H1 (cell line): ENCODE measurements around the gene CD164. TPM values are rescaled to one million over a fixed set of nuclear protein-coding genes. Genes with fewer than 3 reads are reported as not detected.

Experiments used
- CTCF ChIA-PET: fragments of 300-600 bp; sonication (Branson Sonifier 250); formaldehyde crosslinking; loops from one replicate; lab custom pipeline; 2021; ENCODE audit not compliant: partially characterized antibody; lab: Charles Lee
- POLR2A ChIA-PET: fragments of 300-600 bp; sonication (Branson Sonifier 250); formaldehyde crosslinking; loops from one replicate; lab custom pipeline; 2021; ENCODE audit warnings: inconsistent platforms; ENCODE audit not compliant: partially characterized antibody; lab: Charles Lee
- DNase-seq, 2 experiments: peaks; one replicate each; pipeline versions ENCODE4 v3.0.0 to v3.0.0-alpha.2; 2010 to 2022; ENCODE audit warnings: low spot score in 2 of 2, low read depth in 1 of 2, mixed read lengths in 1 of 2
- FAIRE-seq: peaks from 2 replicates; lab custom pipeline; 2011; peaks lifted over from hg19 to GRCh38; lab: Jason Lieb, UNC
- H2AFZ ChIP-seq: 2 replicates; pipeline ENCODE4 v1.8.1; 2012; ENCODE audit warnings: low read length, inconsistent platforms
- H2AK5ac ChIP-seq: 2 replicates; pipeline ENCODE4 v1.6.1; 2013; ENCODE audit warnings: low read depth, low read length
- H2BK120ac ChIP-seq: replicated peaks from 2 replicates; pipeline ENCODE3; 2013; ENCODE audit warnings: low read depth, low read length, inconsistent platforms
- H2BK12ac ChIP-seq: 2 replicates; pipeline ENCODE4 v1.6.1; 2013; ENCODE audit warnings: low read depth, low read length
- H2BK15ac ChIP-seq: 2 replicates; pipeline ENCODE4 v1.6.1; 2013; ENCODE audit warnings: low read length
- H2BK20ac ChIP-seq: 2 replicates; pipeline ENCODE4 v1.6.1; 2013; ENCODE audit warnings: low read length
- H2BK5ac ChIP-seq: 2 replicates; pipeline ENCODE4 v1.6.1; 2013; ENCODE audit warnings: low read depth, low read length
- H3K14ac ChIP-seq: 2 replicates; pipeline ENCODE4 v1.6.1; 2013; ENCODE audit warnings: inconsistent platforms; ENCODE audit not compliant: insufficient read length
- H3K18ac ChIP-seq: 2 replicates; pipeline ENCODE4 v1.6.1; 2013; ENCODE audit warnings: low read length; ENCODE audit errors: extremely low read depth
- H3K23ac ChIP-seq: 2 replicates; pipeline ENCODE4 v1.6.1; 2013; ENCODE audit warnings: inconsistent platforms; ENCODE audit not compliant: insufficient read length
- H3K23me2 ChIP-seq: 2 replicates; pipeline ENCODE4 v1.6.1; 2013; ENCODE audit warnings: low read depth, low read length
- H3K27ac ChIP-seq: 2 replicates; pipeline ENCODE4 v1.6.1; 2011; ENCODE audit warnings: low read depth, low read length, inconsistent platforms
- H3K27me3 ChIP-seq, 4 experiments: replicated peaks in 1 of 4; 1 replicate in 1 of 4; 2 replicates in 3 of 4; pipeline versions ENCODE4 v1.6.1 to v1.8.1; 2011 to 2013; ENCODE audit warnings: low read length in 3 of 4, mild to moderate bottlenecking in 3 of 4, inconsistent platforms in 2 of 4, mixed read lengths in 2 of 4, moderate library complexity in 1 of 4; ENCODE audit not compliant: control insufficient read depth in 3 of 4, insufficient read depth in 3 of 4; ENCODE audit errors: extremely low read depth in 1 of 4
- H3K36me3 ChIP-seq, 4 experiments: 2 replicates each; pipeline versions ENCODE4 v1.6.1 to v1.8.1; 2011 to 2013; ENCODE audit warnings: mild to moderate bottlenecking in 4 of 4, low read length in 3 of 4, moderate library complexity in 2 of 4, control low read depth in 1 of 4, inconsistent platforms in 1 of 4; ENCODE audit not compliant: insufficient read depth in 4 of 4, control insufficient read depth in 2 of 4
- H3K4ac ChIP-seq: replicated peaks from 2 replicates; pipeline ENCODE3; 2013; ENCODE audit warnings: low read length, low read depth, mixed read lengths, inconsistent platforms; ENCODE audit not compliant: insufficient read length
- H3K4me1 ChIP-seq, 4 experiments: replicated peaks in 1 of 4; 1 replicate in 1 of 4; 2 replicates in 3 of 4; pipeline versions ENCODE4 v1.6.1 to v1.8.1; 2011 to 2013; ENCODE audit warnings: low read length in 3 of 4, inconsistent platforms in 2 of 4, mixed read lengths in 1 of 4; ENCODE audit not compliant: insufficient read depth in 4 of 4, control insufficient read depth in 3 of 4
- H3K4me2 ChIP-seq, 2 experiments: 2 replicates each; pipeline versions ENCODE4 v1.6.1 to v1.8.1; 2011 to 2013; ENCODE audit warnings: low read depth in 2 of 2, low read length in 2 of 2, control low read depth in 1 of 2, inconsistent platforms in 1 of 2, mild to moderate bottlenecking in 1 of 2; ENCODE audit not compliant: insufficient read depth in 1 of 2
- H3K4me3 ChIP-seq, 4 experiments: fragments of 200-600, 300-600 bp in 1 of 4; sonication (generic), shearing (Covaris generic), sonication (Bioruptor Twin) in 1 of 4; 2 replicates each; pipeline versions ENCODE4 v1.5.1 to v1.8.1; 2011 to 2016; ENCODE audit warnings: low read length in 4 of 4, low read depth in 3 of 4, control low read depth in 2 of 4, inconsistent platforms in 2 of 4, mild to moderate bottlenecking in 2 of 4, mixed read lengths in 1 of 4, moderate library complexity in 1 of 4; ENCODE audit not compliant: insufficient read depth in 2 of 4; ENCODE audit errors: extremely low read depth in 1 of 4
- H3K56ac ChIP-seq: replicated peaks from 2 replicates; pipeline ENCODE3; 2013; ENCODE audit warnings: low read depth, mild to moderate bottlenecking, mixed read lengths, low read length, inconsistent platforms; ENCODE audit not compliant: insufficient read length
- H3K79me1 ChIP-seq: 2 replicates; pipeline ENCODE4 v1.6.1; 2013; ENCODE audit warnings: low read depth, low read length, control low read depth
- H3K79me2 ChIP-seq, 2 experiments: 2 replicates each; pipeline versions ENCODE4 v1.6.1 to v1.8.1; 2012 to 2013; ENCODE audit warnings: low read length in 2 of 2, mild to moderate bottlenecking in 2 of 2, inconsistent platforms in 1 of 2; ENCODE audit not compliant: insufficient read depth in 2 of 2, control insufficient read depth in 1 of 2
- H3K9ac ChIP-seq, 4 experiments: replicated peaks in 1 of 4; 1 replicate in 1 of 4; 2 replicates in 3 of 4; pipeline versions ENCODE4 v1.6.1 to v1.8.1; 2011 to 2013; ENCODE audit warnings: low read depth in 3 of 4, low read length in 3 of 4, control low read depth in 2 of 4, mild to moderate bottlenecking in 2 of 4, moderate library complexity in 2 of 4, inconsistent platforms in 1 of 4; ENCODE audit errors: extremely low read depth in 1 of 4
- H3K9me3 ChIP-seq, 2 experiments: 2 replicates each; pipeline versions ENCODE4 v1.6.1 to v1.8.1; 2012 to 2013; ENCODE audit warnings: mild to moderate bottlenecking in 2 of 2, moderate library complexity in 2 of 2, control low read depth in 1 of 2, inconsistent platforms in 1 of 2, low read depth in 1 of 2, low read length in 1 of 2, mixed read lengths in 1 of 2; ENCODE audit not compliant: insufficient read depth in 2 of 2
- H4K20me1 ChIP-seq, 2 experiments: replicated peaks in 1 of 2; 2 replicates each; pipeline versions ENCODE3 to v1.8.1; 2011 to 2013; ENCODE audit warnings: inconsistent platforms in 2 of 2, low read length in 2 of 2, mild to moderate bottlenecking in 1 of 2; ENCODE audit not compliant: insufficient read depth in 2 of 2, control insufficient read depth in 1 of 2
- H4K5ac ChIP-seq: 2 replicates; pipeline ENCODE4 v1.6.1; 2013; ENCODE audit warnings: low read length, low read depth, mixed read lengths, inconsistent platforms; ENCODE audit not compliant: insufficient read length
- H4K8ac ChIP-seq: 2 replicates; pipeline ENCODE4 v1.8.0; 2013; ENCODE audit warnings: mild to moderate bottlenecking, moderate library complexity, low read length, inconsistent platforms; ENCODE audit not compliant: insufficient read depth; ENCODE audit errors: extremely low read depth
- H4K91ac ChIP-seq: replicated peaks from 2 replicates; pipeline ENCODE3; 2013; ENCODE audit warnings: low read length, mixed read lengths, inconsistent platforms; ENCODE audit not compliant: insufficient read length
- CBX5 ChIP-seq: fragments of 300-800, 300-1000 bp; sonication (generic); IDR thresholded peaks from 2 replicates; pipeline ENCODE4 v1.7.1; 2016; ENCODE audit warnings: antibody characterized with exemption, low read length, low read depth
- CBX8 ChIP-seq: fragments of 300-800, 300-1000 bp; sonication (generic); IDR thresholded peaks from 2 replicates; pipeline ENCODE4 v1.7.1; 2016; ENCODE audit warnings: low read depth, low read length, borderline replicate concordance
- HDAC6 ChIP-seq: IDR thresholded peaks from one replicate; pipeline ENCODE4 v1.7.1; 2012; ENCODE audit warnings: low read depth, mild to moderate bottlenecking, inconsistent platforms, low read length, moderate library complexity
- KDM1A ChIP-seq: fragments of 200-600, 300-600 bp; sonication (generic); IDR thresholded peaks from 2 replicates; pipeline ENCODE4 v1.7.1; 2016; ENCODE audit warnings: mild to moderate bottlenecking, low read length, borderline replicate concordance
- RFX5 ChIP-seq: IDR thresholded peaks from 2 replicates; pipeline ENCODE4 v1.6.1; 2011; ENCODE audit warnings: low read depth, low read length, improper control_type of control experiment, borderline replicate concordance
- RXRA ChIP-seq: IDR thresholded peaks from 2 replicates; pipeline ENCODE4 v1.6.1; 2011; ENCODE audit warnings: low read depth, mild to moderate bottlenecking, low read length, moderate library complexity; ENCODE audit not compliant: insufficient read depth
- TBP ChIP-seq: IDR thresholded peaks from 2 replicates; pipeline ENCODE4 v1.6.1; 2011; ENCODE audit warnings: low read depth, low read length, improper control_type of control experiment
- TCF12 ChIP-seq: IDR thresholded peaks from 2 replicates; pipeline ENCODE4 v1.6.1; 2011; ENCODE audit warnings: low read depth, mild to moderate bottlenecking, low read length
- ZNF274 ChIP-seq: IDR thresholded peaks from 2 replicates; pipeline ENCODE4 v1.7.0; 2012; ENCODE audit warnings: low read length, borderline replicate concordance; ENCODE audit errors: extremely low read depth
- WGBS, 2 experiments: shearing (Covaris generic) in 1 of 2; methylation state at CpG; one replicate each; pipeline versions ENCODE4 v1.1.6 to v1.1.7; 2013 to 2015; ENCODE audit warnings: low lambda C conversion rate in 2 of 2, mixed read lengths in 2 of 2, inconsistent platforms in 1 of 2, low coverage in 1 of 2, missing lambda C conversion rate in 1 of 2; ENCODE audit not compliant: insufficient replicate concordance in 2 of 2, insufficient coverage in 1 of 2, insufficient read length in 1 of 2; ENCODE audit errors: extremely low coverage in 1 of 2, missing lambda C conversion rate in 1 of 2; 5-methylcytosine and 5-hydroxymethylcytosine counted together
- polyA plus RNA-seq, 7 experiments: library from polyadenylated mRNA; depleted of rRNA in 3 of 7; stranded (reverse) in 5 of 7; unstranded in 2 of 7; fragments of >200 nt in 5 of 7; fragments of 200-250 nt in 2 of 7; gene quantifications; 1 replicate in 5 of 7; 2 replicates in 1 of 7; 4 replicates in 1 of 7; pipeline versions ENCODE4 v1.2.1 to v1.2.3, GENCODE V29; 2011 to 2013; ENCODE audit warnings: missing spikeins in 2 of 7, mixed read lengths in 2 of 7
- total RNA-seq: library from RNA; stranded (reverse); fragmentation: NEBNext Ultra II Directional; extraction: Animal tissue kit (Norgen Biotek cat#: 25700); gene quantifications from 2 replicates; pipeline ENCODE4 v1.2.1, GENCODE V29; 2021

CD164 gene
- total and polyA plus RNA-seq, 2 of the 8 experiments (the other 6 are each of a cell fraction or from before 2014, with no cell fraction given), result 69.3 to 94.3 TPM

GRCh38 chr6:109343518-109343917 lies 38.7 kb downstream of the CD164 start:
- Histone ChIP-seq H3K4me3 (no peak overlapping the region), H2BK5ac (no peak overlapping the region), H3K27ac (no peak overlapping the region), H2BK12ac (no peak overlapping the region), H2AFZ (no peak overlapping the region), H3K79me1 (no peaks in the 10 kb centered on the region), H3K4me2 (no peak overlapping the region), H2BK15ac (no peak overlapping the region), H3K56ac (no peak overlapping the region), H3K23ac (no peak overlapping the region), H3K9me3 (no peaks in the 10 kb centered on the region), H4K91ac (no peak overlapping the region), H3K79me2 (no peaks in the 10 kb centered on the region), H3K36me3 (no peaks in the 10 kb centered on the region), H4K20me1 (no peaks in the 10 kb centered on the region), H3K27me3 (no peaks in the 10 kb centered on the region; a peak in 1 of 7 replicates), H3K4me1 (no peaks in the 10 kb centered on the region), H3K18ac (no peak overlapping the region), H4K5ac (no peak overlapping the region), H3K4ac (no peak overlapping the region), H4K8ac (no peak overlapping the region), H2BK120ac (no peak overlapping the region), H2AK5ac (no peak overlapping the region), H2BK20ac (no peak overlapping the region), H3K9ac (peak overlapping the region in 1 of 4 experiments; percentile 15; a peak in 1 of 7 replicates), H3K14ac (no peak overlapping the region), H3K23me2 (no peaks in the 10 kb centered on the region)
- DNase-seq, result no peak
- ChIA-PET POLR2A (no interaction called here), CTCF (no interaction called here)
- 88% methylated on average over 7 of the region's 7 CpGs; no CpG with 5 or more reads in 1 of the 2 experiments for WGBS, 2 experiments
- FAIRE-seq, result no peak
- TF ChIP-seq HDAC6 (no peak), CBX8 (no peak), KDM1A (no peak), TBP (no peak), RFX5 (no peak), CBX5 (no peak), ZNF274 (no peak), RXRA (no peak), TCF12 (no peak)
